ENCODE results near the gene TRIM46. TPM values are rescaled to one million over a fixed set of nuclear protein-coding genes. Genes with fewer than 3 reads are reported as not detected.

Gene TRIM46
- total and polyA plus RNA-seq, 9 of the 15 experiments (the other 6 are each of a cell fraction or from before 2014, with no cell fraction given) = 0.05 to 0.60 (median 0.16) TPM; not detected in 3

GRCh38 chr1:155135415-155136028 lies 38.1 kb upstream of the TRIM46 start, which contains the start of gene SLC50A1 (continued):
- TF ChIP-seq ZNF592 (IDR thresholded peaks at IDR 0.05) = peak; percentile 64
- TF ChIP-seq SUPT5H (IDR thresholded peaks at IDR 0.05) = peak; percentile 91
- 0 out of 4 replicates have a peak, but pooled peaks of 1 of the 2 experiments have one; percentile 42 for TF ChIP-seq KDM4B (IDR thresholded peaks at IDR 0.05; ENCODE audit: borderline replicate concordance in 2 of 2, low read depth in 1 of 2)
- TF ChIP-seq E2F8 (IDR thresholded peaks at IDR 0.05; ENCODE audit: low read depth, partially characterized antibody) = peak; percentile 42
- peak; percentile 70 for TF ChIP-seq FOSL1 (tag; conservative IDR thresholded peaks at IDR 0.05)
- TF ChIP-seq RREB1 (CRISPR knock-in tag; IDR thresholded peaks at IDR 0.05) = no peak
- TF ChIP-seq SIN3B (IDR thresholded peaks at IDR 0.05; ENCODE audit: low read depth) = peak; percentile 52; the same call in 1 of the 2 replicates
- peak in 1 of 2 experiments; percentile 86 for TF ChIP-seq E2F6 (IDR thresholded peaks at IDR 0.05; ENCODE audit: borderline replicate concordance in 1 of 2, extremely low read depth in 1 of 2, insufficient read depth in 1 of 2, insufficient read length in 1 of 2, low read depth in 1 of 2, low read length in 1 of 2, poor library complexity in 1 of 2, severe bottlenecking in 1 of 2)
- TF ChIP-seq RBFOX2 (IDR thresholded peaks at IDR 0.05; ENCODE audit: low read depth, low read length) = peak; percentile 93
- TF ChIP-seq ZBTB2 (IDR thresholded peaks at IDR 0.05) = 0 out of 2 replicates have a peak, but pooled peaks have one; percentile 11
